Urothelium cell line (cell line): ENCODE measurements around the gene SCD5.
A peak's percentile ranks its signal among the peaks of the same experiment; 100 is the strongest.

Source experiments
- DNase-seq: peaks from one replicate; pipeline ENCODE4 v3.0.0; 2011; ENCODE audit warnings: low spot score, mixed read lengths
- FAIRE-seq: peaks from 2 replicates; lab custom pipeline; 2011; peaks lifted over from hg19 to GRCh38; lab: Jason Lieb, UNC

Gene SCD5

GRCh38 chr4:82797405-82798111, 1.0 kb downstream of the SCD5 start:
- no peak for FAIRE-seq
- peak; percentile 47 for DNase-seq

DNA sequence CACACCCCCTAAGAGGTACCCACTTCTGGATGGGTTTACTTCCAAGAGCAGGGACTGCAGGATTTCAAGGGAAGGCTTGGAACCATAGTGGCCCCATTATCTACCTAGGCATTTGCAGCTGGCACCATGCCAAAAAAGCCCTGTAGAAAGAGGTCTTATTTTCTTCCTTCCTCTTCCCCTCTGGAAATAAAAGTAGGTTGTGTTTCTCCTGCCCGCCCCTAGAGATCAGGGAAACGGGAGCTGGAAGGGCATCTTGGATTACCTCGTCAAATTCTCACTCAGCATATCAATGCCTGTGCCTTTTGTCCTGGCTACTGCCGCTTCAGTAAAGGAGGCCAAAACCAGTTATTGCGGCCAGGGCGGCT, 1.6 kb downstream of the SCD5 start:
- DNase-seq (peak; percentile 31), FAIRE-seq (no peak)

DNA sequence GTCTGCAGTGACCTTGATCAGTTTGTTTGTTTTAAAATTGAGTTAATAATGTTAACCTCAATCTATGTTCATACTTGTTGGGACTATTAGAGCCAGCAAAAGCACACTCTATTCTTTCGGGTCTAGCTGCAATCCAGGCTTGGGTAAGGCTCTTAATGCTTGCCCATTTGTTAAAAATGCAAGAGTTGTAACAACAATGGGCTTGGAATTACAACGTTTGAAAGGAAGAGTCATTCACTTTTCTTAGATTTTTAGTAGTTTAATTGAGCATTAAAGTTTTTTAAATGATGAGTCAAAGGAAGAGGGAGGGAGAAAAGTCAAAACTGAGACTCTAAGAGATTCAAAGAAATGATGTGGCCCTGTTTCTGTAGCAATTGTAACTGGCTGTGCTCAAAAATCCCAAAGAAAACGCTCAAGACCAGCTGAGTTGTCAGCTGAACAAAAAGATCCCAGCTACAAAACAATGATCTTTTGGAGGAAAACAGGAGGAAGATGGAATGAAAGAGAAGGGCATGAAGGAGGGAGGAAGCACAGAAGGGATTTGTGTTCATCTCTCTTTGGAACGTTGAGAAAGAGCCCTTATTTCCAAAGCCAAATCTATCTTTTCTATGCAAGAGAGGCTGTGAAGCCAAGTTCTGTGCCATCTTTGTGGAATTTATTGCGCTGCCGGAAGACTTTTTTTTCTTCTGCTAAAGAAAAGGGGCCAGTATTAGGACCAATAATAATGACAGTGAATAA, 5.5 kb downstream of the SCD5 start:
- DNase-seq (no peak), FAIRE-seq (no peak)

- no peak for DNase-seq
- no peak for FAIRE-seq
Observed at GRCh38 chr4:82791179-82791578, 7.4 kb downstream of the SCD5 start.

GRCh38 chr4:82790060-82790660, 8.4 kb downstream of the SCD5 start:
- DNase-seq = no peak
- no peak for FAIRE-seq

DNA sequence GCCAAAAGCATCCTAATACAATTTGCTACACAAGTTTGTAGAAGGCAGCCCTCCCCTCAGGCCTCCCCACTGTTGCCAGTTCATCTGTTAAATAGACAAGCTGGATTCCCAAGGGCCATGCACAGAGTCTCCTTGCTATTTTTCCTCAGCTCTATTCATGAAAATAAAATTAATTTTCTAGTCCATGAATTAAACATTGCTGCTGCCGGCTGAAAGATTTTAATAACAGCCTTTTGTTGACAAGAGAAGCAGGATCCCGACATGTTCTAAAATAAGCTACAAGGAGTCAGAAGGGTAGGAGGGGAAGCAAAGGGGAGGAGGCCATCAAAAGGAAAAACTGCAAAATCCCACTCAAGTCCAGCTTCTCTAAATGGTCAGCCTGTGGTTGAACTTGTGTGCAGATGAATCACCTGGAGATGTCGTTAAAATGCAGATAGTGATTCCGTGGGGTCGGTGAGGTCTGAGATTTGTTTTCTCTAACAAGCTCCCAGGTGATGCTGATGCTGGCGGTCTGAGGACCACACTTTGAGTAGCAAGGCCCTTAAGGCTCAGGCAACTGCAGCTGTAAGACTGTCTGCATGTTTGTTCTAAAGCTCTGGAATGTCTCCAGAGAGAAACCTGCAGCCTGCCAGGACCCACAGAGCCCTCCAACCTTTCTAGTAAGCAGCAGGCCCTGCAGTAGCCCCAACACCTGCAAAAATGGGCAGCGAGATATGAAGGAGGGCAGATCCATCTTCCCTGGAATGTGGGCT, 9.4 kb downstream of the SCD5 start:
- FAIRE-seq = no peak
- DNase-seq = no peak

DNA sequence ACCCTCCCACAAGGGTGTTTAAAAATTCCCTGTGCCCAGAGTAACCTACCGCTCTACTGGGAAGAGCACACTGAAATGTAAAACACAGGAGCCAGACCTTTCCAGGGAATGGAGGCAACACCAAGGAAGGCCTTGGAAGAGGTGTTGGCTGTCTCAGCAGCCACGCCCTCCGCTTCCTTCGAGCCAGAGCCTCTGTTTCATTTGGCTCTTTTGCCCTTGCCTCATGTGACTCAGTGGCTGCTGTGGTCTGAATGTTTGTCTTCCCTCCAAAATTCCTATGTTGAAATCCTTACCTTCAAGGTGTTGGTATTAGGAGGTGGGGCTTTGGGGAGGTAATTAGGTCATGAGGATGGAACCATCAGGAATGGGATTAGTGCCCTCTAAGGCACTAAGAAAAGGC, 11.3 kb downstream of the SCD5 start:
- peak; percentile 31 for DNase-seq
- peak; percentile 23 for FAIRE-seq

GRCh38 chr4:82786828-82787227, 11.8 kb downstream of the SCD5 start:
- DNase-seq = no peak
- no peak for FAIRE-seq

GRCh38 chr4:82785611-82786400, 12.8 kb downstream of the SCD5 start:
- peak; percentile 78 for DNase-seq

DNA sequence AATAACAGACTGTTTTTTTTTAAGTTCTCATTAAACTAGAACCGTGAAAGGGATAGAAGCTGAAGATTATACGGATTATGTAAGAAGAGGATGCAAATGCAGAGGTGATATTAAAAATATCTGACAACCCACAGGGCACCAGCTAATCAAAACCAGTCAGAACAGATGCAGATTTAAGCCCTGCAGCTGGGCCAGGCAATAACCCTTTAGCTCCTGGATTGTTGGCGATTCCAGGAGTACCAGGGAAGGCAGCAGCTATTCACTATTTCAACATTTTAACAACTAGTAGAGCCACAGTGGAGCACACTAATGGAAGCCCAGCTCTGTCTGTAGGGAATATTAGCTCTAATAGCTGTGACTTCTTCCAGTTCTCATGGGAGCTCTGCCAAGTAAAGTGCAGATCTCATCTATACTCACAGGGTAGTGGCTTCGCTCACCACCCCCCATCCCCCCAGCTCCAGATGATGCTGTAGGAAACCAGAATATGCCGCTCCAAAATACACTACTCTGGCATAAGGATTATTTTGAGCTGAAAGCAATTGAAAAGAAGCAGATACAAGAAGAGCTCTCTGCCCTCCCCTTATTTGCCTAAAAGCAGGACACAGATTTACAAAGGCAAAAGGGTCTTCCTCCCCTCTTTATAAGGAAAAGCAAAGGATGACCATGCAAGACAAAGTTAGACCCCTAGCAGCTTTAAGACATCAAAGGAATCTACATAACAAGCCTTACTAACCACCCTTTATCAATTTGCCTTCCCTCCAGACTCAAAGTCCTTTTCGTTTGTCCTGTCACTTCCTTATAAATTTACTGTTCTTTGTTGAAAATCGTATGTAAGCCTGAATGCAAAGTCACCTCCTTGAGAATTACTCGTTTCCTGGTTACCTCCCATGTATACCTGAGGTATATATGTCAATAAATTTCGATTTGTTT, 13.7 kb downstream of the SCD5 start:
- peak; percentile 34 for DNase-seq
- FAIRE-seq = no peak

More at GRCh38 chr4:82785611-82786400, 12.8 kb downstream of the SCD5 start:
- FAIRE-seq = no peak

DNA sequence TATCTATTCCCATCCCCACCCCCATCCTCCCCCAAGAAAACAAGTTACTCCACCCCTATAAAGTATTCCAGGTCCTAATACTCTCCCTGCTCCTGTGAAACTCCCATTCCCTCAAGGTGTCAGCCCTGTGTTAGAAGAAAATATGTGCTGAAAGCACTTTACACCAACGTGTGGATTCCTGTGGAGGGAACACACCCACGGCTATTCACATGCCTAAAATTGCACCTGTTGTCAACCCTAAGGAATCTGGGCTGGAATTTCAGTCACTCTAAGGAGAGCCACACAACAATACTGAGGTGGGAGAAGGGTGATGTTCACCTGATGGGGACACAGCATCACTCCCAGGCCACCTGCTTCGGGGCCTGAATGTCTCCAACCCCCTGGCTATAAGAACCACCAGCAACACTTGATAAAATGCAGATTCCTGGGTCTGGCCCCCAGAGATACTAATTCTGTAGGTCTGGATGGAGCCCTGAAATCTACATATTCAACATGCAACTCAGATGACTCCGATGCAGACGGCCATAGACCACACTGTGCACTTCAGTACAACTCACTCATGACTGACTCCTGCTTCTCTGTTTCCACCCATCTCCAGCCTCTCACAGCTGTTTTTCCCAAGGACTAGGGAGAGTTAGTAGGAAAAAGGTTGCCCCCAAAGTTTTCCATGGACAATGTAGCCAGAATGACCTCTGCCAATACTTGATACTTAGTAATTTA, 15.8 kb downstream of the SCD5 start:
- no peak for FAIRE-seq
- peak; percentile 55 for DNase-seq

DNA sequence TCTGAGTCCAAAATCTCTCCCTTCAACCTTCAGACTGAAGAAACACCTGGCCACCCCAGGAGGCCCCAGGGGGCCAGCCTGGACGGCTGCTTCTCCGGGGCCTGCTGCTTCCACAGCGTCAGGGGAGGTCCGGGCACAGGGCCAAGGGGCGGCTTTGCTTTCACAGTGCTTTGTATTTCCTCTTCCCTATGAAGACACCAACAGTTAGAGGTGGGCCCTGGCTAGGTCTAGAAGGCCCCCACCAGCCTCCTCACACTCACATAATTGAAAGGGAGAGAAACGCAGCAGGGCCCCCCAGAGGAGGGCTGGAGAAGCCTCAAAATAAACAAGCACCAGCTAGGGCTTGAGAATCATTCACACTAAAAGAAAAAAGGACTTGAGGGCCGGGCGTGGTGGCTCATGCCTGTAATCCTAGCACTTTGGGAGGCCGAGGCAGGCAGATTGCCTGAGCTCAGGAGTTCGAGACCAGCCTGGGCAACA, 17.8 kb downstream of the SCD5 start:
- no peak for FAIRE-seq
- DNase-seq = peak; percentile 75

DNA sequence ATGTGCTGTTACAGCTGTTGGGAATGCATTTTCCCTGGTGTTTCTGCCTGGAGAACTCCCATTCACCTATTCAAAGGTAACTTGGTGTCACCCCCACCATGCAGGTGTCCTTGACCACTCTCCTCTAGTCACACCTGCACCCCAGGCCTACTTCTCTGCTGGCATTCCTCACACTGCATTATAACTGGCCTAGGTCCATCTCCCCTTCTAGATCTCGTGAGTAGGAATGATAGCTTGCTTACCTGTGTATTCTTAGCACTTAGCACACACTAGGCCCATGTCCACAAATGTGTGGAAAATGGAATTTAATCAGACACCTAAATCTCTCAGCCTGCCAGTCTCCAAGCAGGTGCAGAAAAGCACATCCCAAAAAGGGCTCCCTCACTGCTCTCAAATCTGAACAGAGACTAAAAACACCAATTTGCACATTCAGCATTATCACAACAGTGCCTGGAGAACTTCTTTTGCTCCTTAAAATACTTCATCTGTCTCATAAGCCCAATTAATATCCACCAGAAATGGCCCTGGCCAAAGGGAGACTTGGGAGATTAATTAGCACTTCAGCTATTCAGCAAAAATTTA, 18.3 kb downstream of the SCD5 start:
- DNase-seq (no peak), FAIRE-seq (no peak)

- no peak for FAIRE-seq
- no peak for DNase-seq
Observed at GRCh38 chr4:82779032-82779431, 19.6 kb downstream of the SCD5 start.

- no peak for FAIRE-seq
- DNase-seq = no peak
Observed at GRCh38 chr4:82777857-82778525, 20.6 kb downstream of the SCD5 start.

DNA sequence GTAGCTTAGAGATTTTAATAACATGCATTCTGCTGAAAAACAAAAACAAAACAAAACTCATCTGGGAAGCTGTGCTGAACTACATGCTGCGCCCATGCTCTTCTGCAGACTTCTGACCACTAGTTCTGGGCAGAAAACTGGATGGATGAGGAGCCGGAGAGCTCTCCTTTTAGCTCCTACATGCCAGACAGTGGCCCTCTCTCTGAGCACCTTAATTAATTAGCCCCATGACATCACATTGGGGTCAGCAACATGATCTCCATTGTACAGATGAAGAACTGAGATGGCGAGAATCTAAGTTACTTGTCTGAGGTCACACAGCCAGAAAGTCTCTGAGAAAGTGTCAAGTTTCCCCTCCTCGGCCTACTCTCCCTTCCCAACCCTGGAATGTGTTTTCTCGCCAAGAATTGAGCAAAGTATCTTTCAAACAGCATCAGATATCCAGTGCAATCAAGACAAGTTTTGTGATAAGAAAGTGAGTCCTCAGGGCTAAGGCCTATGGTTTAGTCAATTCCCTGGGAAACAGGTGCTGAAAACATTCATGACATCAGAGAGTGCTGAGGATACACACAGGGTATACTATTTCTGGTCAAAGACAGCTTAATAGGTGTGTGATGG, 21.6 kb downstream of the SCD5 start:
- DNase-seq = no peak
- FAIRE-seq = no peak

- FAIRE-seq (no peak), DNase-seq (no peak)
Observed at GRCh38 chr4:82775243-82775642, 23.4 kb downstream of the SCD5 start.
